Liver (tissue), 9 donors: ENCODE results near the gene KRTAP9-9. TPM values are rescaled to one million over a fixed set of nuclear protein-coding genes. Genes with fewer than 3 reads are reported as not detected.
"Not testable (repeated sequence)": the region's sequence is repeated elsewhere in the genome, so short reads cannot be mapped to it uniquely, and the experiment has no call there.

Experiments used
- DNase-seq: peaks from one replicate; pipeline ENCODE4 v3.0.0-alpha.2; 2017; ENCODE audit warnings: low spot score
- H3K27ac ChIP-seq, 2 donors: one replicate each; pipeline ENCODE4 v1.7.0; 2013; ENCODE audit warnings: inconsistent platforms in 2 of 2, low read length in 2 of 2, control low read depth in 1 of 2, low read depth in 1 of 2, mild to moderate bottlenecking in 1 of 2
- H3K27me3 ChIP-seq, 4 donors: one replicate each; pipeline versions ENCODE4 v1.6.1 to v1.7.0; 2013; ENCODE audit warnings: low read length in 3 of 4, inconsistent platforms in 1 of 4, mild to moderate bottlenecking in 1 of 4, moderate library complexity in 1 of 4; ENCODE audit not compliant: control insufficient read depth in 4 of 4, insufficient read depth in 4 of 4
- H3K36me3 ChIP-seq, 4 donors: one replicate each; pipeline versions ENCODE4 v1.6.1 to v1.7.0; 2013; ENCODE audit warnings: low read length in 3 of 4, mild to moderate bottlenecking in 3 of 4, low read depth in 1 of 4, moderate library complexity in 1 of 4; ENCODE audit not compliant: control insufficient read depth in 4 of 4, insufficient read depth in 3 of 4
- H3K4me1 ChIP-seq, 4 donors: one replicate each; pipeline versions ENCODE4 v1.6.1 to v1.7.0; 2013; ENCODE audit warnings: low read length in 3 of 4, mild to moderate bottlenecking in 3 of 4, moderate library complexity in 1 of 4; ENCODE audit not compliant: control insufficient read depth in 4 of 4, insufficient read depth in 4 of 4
- H3K4me3 ChIP-seq, 3 donors: one replicate each; pipeline versions ENCODE4 v1.6.1 to v1.7.0; 2013; ENCODE audit warnings: low read length in 3 of 3, control low read depth in 1 of 3, low read depth in 1 of 3, mild to moderate bottlenecking in 1 of 3
- H3K9ac ChIP-seq, 2 donors: one replicate each; pipeline ENCODE4 v1.7.0; 2013; ENCODE audit warnings: low read length in 2 of 2, mild to moderate bottlenecking in 2 of 2, moderate library complexity in 2 of 2, control low read depth in 1 of 2, low read depth in 1 of 2
- H3K9me3 ChIP-seq, 4 donors: one replicate each; pipeline versions ENCODE4 v1.6.1 to v1.7.0; 2013; ENCODE audit warnings: low read length in 3 of 4; ENCODE audit not compliant: control insufficient read depth in 4 of 4
- ATF3 ChIP-seq: IDR thresholded peaks from 2 replicates; pipeline ENCODE4 v1.6.1; 2016; ENCODE audit warnings: antibody characterized with exemption
- EGR1 ChIP-seq, 2 donors: IDR thresholded peaks; 2 replicates each; pipeline ENCODE4 v1.6.1; 2016 to 2018; ENCODE audit warnings: antibody characterized with exemption in 2 of 2, low read depth in 2 of 2
- FOXA1 ChIP-seq: IDR thresholded peaks from 2 replicates; pipeline ENCODE4 v1.6.1; 2016; ENCODE audit warnings: antibody characterized with exemption
- FOXA2 ChIP-seq: IDR thresholded peaks from 2 replicates; pipeline ENCODE4 v1.6.1; 2016; ENCODE audit warnings: antibody characterized with exemption
- GABPA ChIP-seq, 2 donors: IDR thresholded peaks in 1 of 2; conservative IDR thresholded peaks in 1 of 2; 2 replicates each; pipeline ENCODE4 v1.6.1; 2016; ENCODE audit warnings: antibody characterized with exemption in 2 of 2, mild to moderate bottlenecking in 1 of 2, moderate library complexity in 1 of 2
- HNF4A ChIP-seq, 2 donors: conservative IDR thresholded peaks; 2 replicates each; pipeline ENCODE4 v1.6.1; 2016; ENCODE audit warnings: antibody characterized with exemption in 2 of 2, mild to moderate bottlenecking in 2 of 2
- HNF4G ChIP-seq: IDR thresholded peaks from 2 replicates; pipeline ENCODE4 v1.6.1; 2016; ENCODE audit warnings: antibody characterized with exemption
- JUND ChIP-seq, 2 donors: IDR thresholded peaks; 2 replicates each; pipeline ENCODE4 v1.6.1; 2016; ENCODE audit warnings: antibody characterized with exemption in 2 of 2
- NR2F2 ChIP-seq: IDR thresholded peaks from 2 replicates; pipeline ENCODE4 v1.6.1; 2016; ENCODE audit warnings: antibody characterized with exemption
- RAD21 ChIP-seq, 2 donors: IDR thresholded peaks; 2 replicates each; pipeline ENCODE4 v1.6.1; 2016; ENCODE audit warnings: antibody characterized with exemption in 2 of 2, mild to moderate bottlenecking in 2 of 2
- RXRA ChIP-seq, 2 donors: IDR thresholded peaks; 2 replicates each; pipeline ENCODE4 v1.6.1; 2017 to 2018; ENCODE audit warnings: antibody characterized with exemption in 2 of 2, mild to moderate bottlenecking in 1 of 2
- TAF1 ChIP-seq: conservative IDR thresholded peaks from 2 replicates; pipeline ENCODE4 v1.6.1; 2016; ENCODE audit warnings: antibody characterized with exemption, mild to moderate bottlenecking
- YY1 ChIP-seq: IDR thresholded peaks from 2 replicates; pipeline ENCODE4 v1.6.1; 2016; ENCODE audit warnings: antibody characterized with exemption, mild to moderate bottlenecking
- WGBS: extraction: QIAGEN DNeasy Blood & Tissue Kit; methylation state at CpG from one replicate; pipeline ENCODE4 v1.1.7; 2013; 5-methylcytosine and 5-hydroxymethylcytosine counted together
- polyA plus RNA-seq, 2 donors: library from polyadenylated mRNA; stranded (reverse) in 1 of 2; unstranded in 1 of 2; fragments of 200-250 nt in 1 of 2; fragments of >200 nt in 1 of 2; fragmentation: Nextera tagmentation in 1 of 2; extraction: Ambion mirVana in 1 of 2; gene quantifications; one replicate each; pipeline versions ENCODE4 v1.2.1 to v1.2.3, GENCODE V29; 2013 to 2015
- total RNA-seq, 2 donors: library from RNA; depleted of rRNA; stranded (reverse); fragments of >200 nt; gene quantifications; one replicate each; pipeline ENCODE4 v1.2.3, GENCODE V29; 2014
- TF ChIP-seq, protein P1 (sequence below): fragments of 150-350 bp; IDR thresholded peaks from 2 replicates; pipeline ENCODE4 v1.5.1; 2017; ENCODE audit warnings: improper control_type of control experiment, low read depth, low read length; ENCODE audit not compliant: missing input control
- TF ChIP-seq, protein P2 (sequence below): IDR thresholded peaks from 2 replicates; pipeline ENCODE4 v1.6.1; 2016; ENCODE audit warnings: antibody characterized with exemption, mild to moderate bottlenecking
- TF ChIP-seq, protein P3 (sequence below): IDR thresholded peaks from 2 replicates; pipeline ENCODE4 v1.6.1; 2016; ENCODE audit warnings: antibody characterized with exemption
- donor health status: healthy.
- donor health status: healthy.
- donor health status: healthy.
- donor health status: healthy.
- donor health status: healthy.

Gene KRTAP9-9
- total and polyA plus RNA-seq, 4 donors: not detected

GRCh38 chr17:41265078-41265477, 9.9 kb downstream of the KRTAP9-9 start, which contains the start of gene KRTAP9-6:
KRTAP9-6 (plus strand) TSS chr17:41265378; CDS start chr17:41265378, 0 bp downstream.
- TF ChIP-seq, protein P1, sequence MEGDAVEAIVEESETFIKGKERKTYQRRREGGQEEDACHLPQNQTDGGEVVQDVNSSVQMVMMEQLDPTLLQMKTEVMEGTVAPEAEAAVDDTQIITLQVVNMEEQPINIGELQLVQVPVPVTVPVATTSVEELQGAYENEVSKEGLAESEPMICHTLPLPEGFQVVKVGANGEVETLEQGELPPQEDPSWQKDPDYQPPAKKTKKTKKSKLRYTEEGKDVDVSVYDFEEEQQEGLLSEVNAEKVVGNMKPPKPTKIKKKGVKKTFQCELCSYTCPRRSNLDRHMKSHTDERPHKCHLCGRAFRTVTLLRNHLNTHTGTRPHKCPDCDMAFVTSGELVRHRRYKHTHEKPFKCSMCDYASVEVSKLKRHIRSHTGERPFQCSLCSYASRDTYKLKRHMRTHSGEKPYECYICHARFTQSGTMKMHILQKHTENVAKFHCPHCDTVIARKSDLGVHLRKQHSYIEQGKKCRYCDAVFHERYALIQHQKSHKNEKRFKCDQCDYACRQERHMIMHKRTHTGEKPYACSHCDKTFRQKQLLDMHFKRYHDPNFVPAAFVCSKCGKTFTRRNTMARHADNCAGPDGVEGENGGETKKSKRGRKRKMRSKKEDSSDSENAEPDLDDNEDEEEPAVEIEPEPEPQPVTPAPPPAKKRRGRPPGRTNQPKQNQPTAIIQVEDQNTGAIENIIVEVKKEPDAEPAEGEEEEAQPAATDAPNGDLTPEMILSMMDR: no peak
- TF ChIP-seq YY1: no peak
- TF ChIP-seq RXRA (IDR thresholded peaks at IDR 0.05): no peak
- WGBS: 38% methylated on average over 2 of the region's 2 CpGs

DNA sequence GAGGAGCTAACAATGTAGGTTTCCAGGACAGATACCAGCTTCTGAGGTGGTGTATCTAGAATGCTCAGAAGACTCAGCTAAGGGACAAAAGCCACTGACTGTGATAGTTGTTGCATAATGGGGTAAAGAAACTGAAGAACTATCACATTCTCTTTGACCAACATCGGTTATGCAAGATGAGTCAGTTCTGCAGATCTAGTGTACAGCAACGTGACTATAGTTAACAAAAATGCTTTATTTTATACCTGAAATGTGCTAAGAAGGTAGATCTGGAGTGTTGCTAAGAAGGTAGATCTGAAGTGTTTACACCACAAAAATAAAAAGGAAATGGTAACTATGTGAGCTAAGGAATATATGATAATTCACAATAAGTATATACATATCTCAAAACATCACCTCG, 12.5 kb downstream of the KRTAP9-9 start:
- Histone ChIP-seq H3K9ac (no peak overlapping the region), H3K36me3 (no peaks in the 10 kb centered on the region), H3K27me3 (peaks cover 0 to 8% (median 0%) of the 10 kb centered on the region in 4 donors), H3K4me1 (no peaks in the 10 kb centered on the region), H3K9me3 (no peaks in the 10 kb centered on the region), H3K27ac (no peak overlapping the region), H3K4me3 (no peak overlapping the region)
- no CpG with 5 or more reads among the region's 3 CpGs for WGBS
- TF ChIP-seq HNF4G (no peak), GABPA (IDR thresholded peaks at IDR 0.05 in 1 of 2, conservative IDR thresholded peaks at IDR 0.05 in 1 of 2) (no peak), FOXA1 (no peak), RAD21 (IDR thresholded peaks at IDR 0.05) (no peak), ATF3 (no peak), RXRA (IDR thresholded peaks at IDR 0.05) (no peak), FOXA2 (no peak), HNF4A (conservative IDR thresholded peaks at IDR 0.05) (no peak), NR2F2 (no peak), EGR1 (IDR thresholded peaks at IDR 0.05; ENCODE audit: low read depth in 2 of 2) (no peak), JUND (IDR thresholded peaks at IDR 0.05) (no peak), TAF1 (no peak)
- TF ChIP-seq, protein P2, sequence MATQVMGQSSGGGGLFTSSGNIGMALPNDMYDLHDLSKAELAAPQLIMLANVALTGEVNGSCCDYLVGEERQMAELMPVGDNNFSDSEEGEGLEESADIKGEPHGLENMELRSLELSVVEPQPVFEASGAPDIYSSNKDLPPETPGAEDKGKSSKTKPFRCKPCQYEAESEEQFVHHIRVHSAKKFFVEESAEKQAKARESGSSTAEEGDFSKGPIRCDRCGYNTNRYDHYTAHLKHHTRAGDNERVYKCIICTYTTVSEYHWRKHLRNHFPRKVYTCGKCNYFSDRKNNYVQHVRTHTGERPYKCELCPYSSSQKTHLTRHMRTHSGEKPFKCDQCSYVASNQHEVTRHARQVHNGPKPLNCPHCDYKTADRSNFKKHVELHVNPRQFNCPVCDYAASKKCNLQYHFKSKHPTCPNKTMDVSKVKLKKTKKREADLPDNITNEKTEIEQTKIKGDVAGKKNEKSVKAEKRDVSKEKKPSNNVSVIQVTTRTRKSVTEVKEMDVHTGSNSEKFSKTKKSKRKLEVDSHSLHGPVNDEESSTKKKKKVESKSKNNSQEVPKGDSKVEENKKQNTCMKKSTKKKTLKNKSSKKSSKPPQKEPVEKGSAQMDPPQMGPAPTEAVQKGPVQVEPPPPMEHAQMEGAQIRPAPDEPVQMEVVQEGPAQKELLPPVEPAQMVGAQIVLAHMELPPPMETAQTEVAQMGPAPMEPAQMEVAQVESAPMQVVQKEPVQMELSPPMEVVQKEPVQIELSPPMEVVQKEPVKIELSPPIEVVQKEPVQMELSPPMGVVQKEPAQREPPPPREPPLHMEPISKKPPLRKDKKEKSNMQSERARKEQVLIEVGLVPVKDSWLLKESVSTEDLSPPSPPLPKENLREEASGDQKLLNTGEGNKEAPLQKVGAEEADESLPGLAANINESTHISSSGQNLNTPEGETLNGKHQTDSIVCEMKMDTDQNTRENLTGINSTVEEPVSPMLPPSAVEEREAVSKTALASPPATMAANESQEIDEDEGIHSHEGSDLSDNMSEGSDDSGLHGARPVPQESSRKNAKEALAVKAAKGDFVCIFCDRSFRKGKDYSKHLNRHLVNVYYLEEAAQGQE: no peak
- TF ChIP-seq, protein P3, sequence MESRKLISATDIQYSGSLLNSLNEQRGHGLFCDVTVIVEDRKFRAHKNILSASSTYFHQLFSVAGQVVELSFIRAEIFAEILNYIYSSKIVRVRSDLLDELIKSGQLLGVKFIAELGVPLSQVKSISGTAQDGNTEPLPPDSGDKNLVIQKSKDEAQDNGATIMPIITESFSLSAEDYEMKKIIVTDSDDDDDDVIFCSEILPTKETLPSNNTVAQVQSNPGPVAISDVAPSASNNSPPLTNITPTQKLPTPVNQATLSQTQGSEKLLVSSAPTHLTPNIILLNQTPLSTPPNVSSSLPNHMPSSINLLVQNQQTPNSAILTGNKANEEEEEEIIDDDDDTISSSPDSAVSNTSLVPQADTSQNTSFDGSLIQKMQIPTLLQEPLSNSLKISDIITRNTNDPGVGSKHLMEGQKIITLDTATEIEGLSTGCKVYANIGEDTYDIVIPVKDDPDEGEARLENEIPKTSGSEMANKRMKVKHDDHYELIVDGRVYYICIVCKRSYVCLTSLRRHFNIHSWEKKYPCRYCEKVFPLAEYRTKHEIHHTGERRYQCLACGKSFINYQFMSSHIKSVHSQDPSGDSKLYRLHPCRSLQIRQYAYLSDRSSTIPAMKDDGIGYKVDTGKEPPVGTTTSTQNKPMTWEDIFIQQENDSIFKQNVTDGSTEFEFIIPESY: no peak
- no peak for DNase-seq

More at GRCh38 chr17:41265078-41265477, 9.9 kb downstream of the KRTAP9-9 start, which contains the start of gene KRTAP9-6:
- no peak within 1 kb of the TSS for H3K9ac ChIP-seq
- DNase-seq: no peak
- H3K9me3 ChIP-seq: no peaks in the 10 kb centered on the region
- H3K27ac ChIP-seq: no peak within 1 kb of the TSS
- no peaks in the 10 kb centered on the region for H3K4me1 ChIP-seq
- H3K4me3 ChIP-seq: no peak within 1 kb of the TSS
- no peaks in the 10 kb centered on the region for H3K36me3 ChIP-seq
- peaks cover 0 to 8% (median 0%) of the 10 kb centered on the region in 4 donors for H3K27me3 ChIP-seq

DNA sequence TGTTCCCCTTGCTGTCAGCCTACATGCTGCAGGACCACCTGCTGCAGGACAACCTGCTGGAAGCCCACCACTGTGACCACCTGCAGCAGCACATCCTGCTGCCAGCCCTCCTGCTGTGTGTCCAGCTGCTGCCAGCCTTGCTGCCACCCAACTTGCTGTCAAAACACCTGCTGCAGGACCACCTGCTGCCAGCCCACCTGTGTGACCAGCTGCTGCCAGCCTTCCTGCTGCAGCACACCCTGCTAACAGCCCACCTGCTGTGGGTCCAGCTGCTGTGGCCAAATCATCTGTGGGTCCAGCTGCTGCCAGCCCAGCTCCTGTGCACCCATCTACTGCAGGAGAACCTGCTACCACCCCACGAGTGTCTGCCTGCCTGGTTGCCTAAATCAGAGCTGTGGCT, 16.1 kb downstream of the KRTAP9-9 start:
- not testable (repeated sequence) for H3K27me3 ChIP-seq, H3K9me3 ChIP-seq, H3K27ac ChIP-seq, H3K4me3 ChIP-seq, H3K4me1 ChIP-seq, DNase-seq, H3K9ac ChIP-seq, H3K36me3 ChIP-seq
- WGBS: no CpG with 5 or more reads among the region's 1 CpG
